H1 (cell line): ENCODE measurements around the gene F10. TPM values are rescaled to one million over a fixed set of nuclear protein-coding genes. Genes with fewer than 3 reads are reported as not detected.

ENCODE experiments used
- CTCF ChIA-PET: fragments of 300-600 bp; sonication (Branson Sonifier 250); formaldehyde crosslinking; loops from one replicate; lab custom pipeline; 2021; ENCODE audit not compliant: partially characterized antibody; lab: Charles Lee
- POLR2A ChIA-PET: fragments of 300-600 bp; sonication (Branson Sonifier 250); formaldehyde crosslinking; loops from one replicate; lab custom pipeline; 2021; ENCODE audit warnings: inconsistent platforms; ENCODE audit not compliant: partially characterized antibody; lab: Charles Lee
- DNase-seq, 2 experiments: peaks; one replicate each; pipeline versions ENCODE4 v3.0.0 to v3.0.0-alpha.2; 2010 to 2022; ENCODE audit warnings: low spot score in 2 of 2, low read depth in 1 of 2, mixed read lengths in 1 of 2
- FAIRE-seq: peaks from 2 replicates; lab custom pipeline; 2011; peaks lifted over from hg19 to GRCh38; lab: Jason Lieb, UNC
- H2AFZ ChIP-seq: 2 replicates; pipeline ENCODE4 v1.8.1; 2012; ENCODE audit warnings: low read length, inconsistent platforms
- H2AK5ac ChIP-seq: 2 replicates; pipeline ENCODE4 v1.6.1; 2013; ENCODE audit warnings: low read depth, low read length
- H2BK120ac ChIP-seq: replicated peaks from 2 replicates; pipeline ENCODE3; 2013; ENCODE audit warnings: low read depth, low read length, inconsistent platforms
- H2BK12ac ChIP-seq: 2 replicates; pipeline ENCODE4 v1.6.1; 2013; ENCODE audit warnings: low read depth, low read length
- H2BK15ac ChIP-seq: 2 replicates; pipeline ENCODE4 v1.6.1; 2013; ENCODE audit warnings: low read length
- H2BK20ac ChIP-seq: 2 replicates; pipeline ENCODE4 v1.6.1; 2013; ENCODE audit warnings: low read length
- H2BK5ac ChIP-seq: 2 replicates; pipeline ENCODE4 v1.6.1; 2013; ENCODE audit warnings: low read depth, low read length
- H3K14ac ChIP-seq: 2 replicates; pipeline ENCODE4 v1.6.1; 2013; ENCODE audit warnings: inconsistent platforms; ENCODE audit not compliant: insufficient read length
- H3K18ac ChIP-seq: 2 replicates; pipeline ENCODE4 v1.6.1; 2013; ENCODE audit warnings: low read length; ENCODE audit errors: extremely low read depth
- H3K23ac ChIP-seq: 2 replicates; pipeline ENCODE4 v1.6.1; 2013; ENCODE audit warnings: inconsistent platforms; ENCODE audit not compliant: insufficient read length
- H3K23me2 ChIP-seq: 2 replicates; pipeline ENCODE4 v1.6.1; 2013; ENCODE audit warnings: low read depth, low read length
- H3K27ac ChIP-seq: 2 replicates; pipeline ENCODE4 v1.6.1; 2011; ENCODE audit warnings: low read depth, low read length, inconsistent platforms
- H3K27me3 ChIP-seq, 4 experiments: replicated peaks in 1 of 4; 1 replicate in 1 of 4; 2 replicates in 3 of 4; pipeline versions ENCODE4 v1.6.1 to v1.8.1; 2011 to 2013; ENCODE audit warnings: low read length in 3 of 4, mild to moderate bottlenecking in 3 of 4, inconsistent platforms in 2 of 4, mixed read lengths in 2 of 4, moderate library complexity in 1 of 4; ENCODE audit not compliant: control insufficient read depth in 3 of 4, insufficient read depth in 3 of 4; ENCODE audit errors: extremely low read depth in 1 of 4
- H3K36me3 ChIP-seq, 4 experiments: 2 replicates each; pipeline versions ENCODE4 v1.6.1 to v1.8.1; 2011 to 2013; ENCODE audit warnings: mild to moderate bottlenecking in 4 of 4, low read length in 3 of 4, moderate library complexity in 2 of 4, control low read depth in 1 of 4, inconsistent platforms in 1 of 4; ENCODE audit not compliant: insufficient read depth in 4 of 4, control insufficient read depth in 2 of 4
- H3K4ac ChIP-seq: replicated peaks from 2 replicates; pipeline ENCODE3; 2013; ENCODE audit warnings: low read length, low read depth, mixed read lengths, inconsistent platforms; ENCODE audit not compliant: insufficient read length
- H3K4me1 ChIP-seq, 4 experiments: replicated peaks in 1 of 4; 1 replicate in 1 of 4; 2 replicates in 3 of 4; pipeline versions ENCODE4 v1.6.1 to v1.8.1; 2011 to 2013; ENCODE audit warnings: low read length in 3 of 4, inconsistent platforms in 2 of 4, mixed read lengths in 1 of 4; ENCODE audit not compliant: insufficient read depth in 4 of 4, control insufficient read depth in 3 of 4
- H3K4me2 ChIP-seq, 2 experiments: 2 replicates each; pipeline versions ENCODE4 v1.6.1 to v1.8.1; 2011 to 2013; ENCODE audit warnings: low read depth in 2 of 2, low read length in 2 of 2, control low read depth in 1 of 2, inconsistent platforms in 1 of 2, mild to moderate bottlenecking in 1 of 2; ENCODE audit not compliant: insufficient read depth in 1 of 2
- H3K4me3 ChIP-seq, 4 experiments: fragments of 200-600, 300-600 bp in 1 of 4; sonication (generic), shearing (Covaris generic), sonication (Bioruptor Twin) in 1 of 4; 2 replicates each; pipeline versions ENCODE4 v1.5.1 to v1.8.1; 2011 to 2016; ENCODE audit warnings: low read length in 4 of 4, low read depth in 3 of 4, control low read depth in 2 of 4, inconsistent platforms in 2 of 4, mild to moderate bottlenecking in 2 of 4, mixed read lengths in 1 of 4, moderate library complexity in 1 of 4; ENCODE audit not compliant: insufficient read depth in 2 of 4; ENCODE audit errors: extremely low read depth in 1 of 4
- H3K56ac ChIP-seq: replicated peaks from 2 replicates; pipeline ENCODE3; 2013; ENCODE audit warnings: low read depth, mild to moderate bottlenecking, mixed read lengths, low read length, inconsistent platforms; ENCODE audit not compliant: insufficient read length
- H3K79me1 ChIP-seq: 2 replicates; pipeline ENCODE4 v1.6.1; 2013; ENCODE audit warnings: low read depth, low read length, control low read depth
- H3K79me2 ChIP-seq, 2 experiments: 2 replicates each; pipeline versions ENCODE4 v1.6.1 to v1.8.1; 2012 to 2013; ENCODE audit warnings: low read length in 2 of 2, mild to moderate bottlenecking in 2 of 2, inconsistent platforms in 1 of 2; ENCODE audit not compliant: insufficient read depth in 2 of 2, control insufficient read depth in 1 of 2
- H3K9ac ChIP-seq, 4 experiments: replicated peaks in 1 of 4; 1 replicate in 1 of 4; 2 replicates in 3 of 4; pipeline versions ENCODE4 v1.6.1 to v1.8.1; 2011 to 2013; ENCODE audit warnings: low read depth in 3 of 4, low read length in 3 of 4, control low read depth in 2 of 4, mild to moderate bottlenecking in 2 of 4, moderate library complexity in 2 of 4, inconsistent platforms in 1 of 4; ENCODE audit errors: extremely low read depth in 1 of 4
- H3K9me3 ChIP-seq, 2 experiments: 2 replicates each; pipeline versions ENCODE4 v1.6.1 to v1.8.1; 2012 to 2013; ENCODE audit warnings: mild to moderate bottlenecking in 2 of 2, moderate library complexity in 2 of 2, control low read depth in 1 of 2, inconsistent platforms in 1 of 2, low read depth in 1 of 2, low read length in 1 of 2, mixed read lengths in 1 of 2; ENCODE audit not compliant: insufficient read depth in 2 of 2
- H4K20me1 ChIP-seq, 2 experiments: replicated peaks in 1 of 2; 2 replicates each; pipeline versions ENCODE3 to v1.8.1; 2011 to 2013; ENCODE audit warnings: inconsistent platforms in 2 of 2, low read length in 2 of 2, mild to moderate bottlenecking in 1 of 2; ENCODE audit not compliant: insufficient read depth in 2 of 2, control insufficient read depth in 1 of 2
- H4K5ac ChIP-seq: 2 replicates; pipeline ENCODE4 v1.6.1; 2013; ENCODE audit warnings: low read length, low read depth, mixed read lengths, inconsistent platforms; ENCODE audit not compliant: insufficient read length
- H4K8ac ChIP-seq: 2 replicates; pipeline ENCODE4 v1.8.0; 2013; ENCODE audit warnings: mild to moderate bottlenecking, moderate library complexity, low read length, inconsistent platforms; ENCODE audit not compliant: insufficient read depth; ENCODE audit errors: extremely low read depth
- H4K91ac ChIP-seq: replicated peaks from 2 replicates; pipeline ENCODE3; 2013; ENCODE audit warnings: low read length, mixed read lengths, inconsistent platforms; ENCODE audit not compliant: insufficient read length
- CBX5 ChIP-seq: fragments of 300-800, 300-1000 bp; sonication (generic); IDR thresholded peaks from 2 replicates; pipeline ENCODE4 v1.7.1; 2016; ENCODE audit warnings: antibody characterized with exemption, low read length, low read depth
- EGR1 ChIP-seq: IDR thresholded peaks from 2 replicates; pipeline ENCODE4 v1.6.1; 2011; ENCODE audit warnings: low read depth, low read length, borderline replicate concordance
- FOSL1 ChIP-seq: IDR thresholded peaks from 2 replicates; pipeline ENCODE4 v1.6.1; 2011; ENCODE audit warnings: mild to moderate bottlenecking, low read depth, low read length, moderate library complexity; ENCODE audit not compliant: insufficient read depth
- SAP30 ChIP-seq: fragments of 300-600 bp; sonication (generic); IDR thresholded peaks from 2 replicates; pipeline ENCODE4 v1.7.1; 2012; ENCODE audit warnings: low read length, moderate library complexity, mild to moderate bottlenecking, inconsistent platforms; ENCODE audit not compliant: insufficient read depth, insufficient replicate concordance
- WGBS, 2 experiments: shearing (Covaris generic) in 1 of 2; methylation state at CpG; one replicate each; pipeline versions ENCODE4 v1.1.6 to v1.1.7; 2013 to 2015; ENCODE audit warnings: low lambda C conversion rate in 2 of 2, mixed read lengths in 2 of 2, inconsistent platforms in 1 of 2, low coverage in 1 of 2, missing lambda C conversion rate in 1 of 2; ENCODE audit not compliant: insufficient replicate concordance in 2 of 2, insufficient coverage in 1 of 2, insufficient read length in 1 of 2; ENCODE audit errors: extremely low coverage in 1 of 2, missing lambda C conversion rate in 1 of 2; 5-methylcytosine and 5-hydroxymethylcytosine counted together
- polyA plus RNA-seq, 7 experiments: library from polyadenylated mRNA; depleted of rRNA in 3 of 7; stranded (reverse) in 5 of 7; unstranded in 2 of 7; fragments of >200 nt in 5 of 7; fragments of 200-250 nt in 2 of 7; gene quantifications; 1 replicate in 5 of 7; 2 replicates in 1 of 7; 4 replicates in 1 of 7; pipeline versions ENCODE4 v1.2.1 to v1.2.3, GENCODE V29; 2011 to 2013; ENCODE audit warnings: missing spikeins in 2 of 7, mixed read lengths in 2 of 7
- total RNA-seq: library from RNA; stranded (reverse); fragmentation: NEBNext Ultra II Directional; extraction: Animal tissue kit (Norgen Biotek cat#: 25700); gene quantifications from 2 replicates; pipeline ENCODE4 v1.2.1, GENCODE V29; 2021

F10 gene
- total and polyA plus RNA-seq, 2 of the 8 experiments (the other 6 are each of a cell fraction or from before 2014, with no cell fraction given): 2.0 to 4.2 TPM

DNA sequence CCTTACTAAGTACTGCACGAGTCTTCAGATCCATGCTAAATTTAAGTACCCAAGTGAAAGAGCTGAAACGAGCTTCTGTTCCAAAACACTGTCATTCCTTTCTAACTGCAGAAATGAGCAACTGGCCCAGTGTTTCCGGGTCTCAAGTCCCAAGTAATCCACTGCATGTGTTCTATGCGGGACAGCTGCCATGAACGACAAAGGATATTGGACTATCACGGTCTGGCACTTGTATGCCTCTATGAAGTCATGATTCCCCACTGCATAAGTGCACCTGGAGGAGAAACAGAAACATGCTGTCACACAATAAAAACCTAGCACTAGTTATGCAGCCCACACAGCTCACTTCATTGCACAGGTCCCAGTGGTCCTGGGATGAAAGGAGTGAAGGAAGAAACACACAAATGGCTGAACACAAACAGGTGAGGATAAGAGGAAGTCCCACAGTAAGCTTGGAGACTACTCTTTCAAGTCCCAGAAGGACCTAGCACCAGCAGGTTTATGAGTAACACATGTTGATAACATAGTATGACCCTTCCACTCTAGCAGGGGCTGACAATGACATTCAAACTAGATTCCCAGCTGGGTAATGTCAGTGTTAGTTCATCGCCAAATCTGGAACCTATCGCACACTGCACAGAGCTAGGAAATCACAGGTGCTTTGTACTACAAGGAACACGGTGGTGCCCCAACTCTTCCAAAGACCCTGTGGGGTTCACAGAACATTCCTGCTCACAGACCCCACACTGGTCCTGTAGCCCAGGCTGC is 74.6 kb downstream of the F10 start:
- peaks cover 7% of the 10 kb centered on the region for H3K79me1 ChIP-seq
- ChIA-PET POLR2A (interaction anchor here (1.1 to 3.5 kb wide), 2 partner anchors 12 to 14 kb away, joined by 3 to 18 read pairs; partner anchors contain the start of genes CUL4A and PCID2), CTCF (interaction anchor here (0.6 to 1.4 kb wide), 4 partner anchors 10 to 154 kb away, joined by 3 to 6 read pairs (median 3); no protein-coding TSS in a partner anchor)
- no peak overlapping the region for H3K23ac ChIP-seq
- TF ChIP-seq EGR1 (no peak), SAP30 (no peak), FOSL1 (no peak), CBX5 (no peak)
- no peak overlapping the region for H3K18ac ChIP-seq
- H2BK120ac ChIP-seq: no peak overlapping the region
- H3K79me2 ChIP-seq: peaks cover 0 to 32% of the 10 kb centered on the region in 2 experiments; a peak in 3 of 4 replicates
- no peak overlapping the region for H2BK5ac ChIP-seq
- no peak overlapping the region for H2BK15ac ChIP-seq
- peaks cover 0 to 16% of the 10 kb centered on the region in 2 experiments for H4K20me1 ChIP-seq
- H3K27me3 ChIP-seq: no peaks in the 10 kb centered on the region
- no peaks in the 10 kb centered on the region for H3K9me3 ChIP-seq
- H3K9ac ChIP-seq: no peak overlapping the region
- no peak overlapping the region for H2BK12ac ChIP-seq
- H3K23me2 ChIP-seq: no peaks in the 10 kb centered on the region
- no peak overlapping the region for H3K14ac ChIP-seq
- no peak overlapping the region for H3K56ac ChIP-seq
- H3K27ac ChIP-seq: no peak overlapping the region
- H3K36me3 ChIP-seq: peaks cover 33 to 75% (median 59%) of the 10 kb centered on the region in 4 experiments
- no peak overlapping the region for H3K4me3 ChIP-seq
- H4K91ac ChIP-seq: no peak overlapping the region
- H4K5ac ChIP-seq: no peak overlapping the region
- no peak overlapping the region for H3K4ac ChIP-seq
- 88% methylated on average over 9 of the region's 9 CpGs; no CpG with 5 or more reads in 1 of the 2 experiments for WGBS, 2 experiments
- DNase-seq (no peak), FAIRE-seq (no peak)
- H4K8ac ChIP-seq: no peak overlapping the region
- no peak overlapping the region for H2AK5ac ChIP-seq
- H2AFZ ChIP-seq: no peak overlapping the region
- no peaks in the 10 kb centered on the region for H3K4me1 ChIP-seq
- no peak overlapping the region for H2BK20ac ChIP-seq
- H3K4me2 ChIP-seq: no peak overlapping the region
